K562 (cell line): ENCODE measurements around the gene ATP2A2. TPM values are rescaled to one million over a fixed set of nuclear protein-coding genes. Genes with fewer than 3 reads are reported as not detected.

Source experiments
- BRF2 ChIP-seq: IDR thresholded peaks from 3 replicates; pipeline ENCODE4 v1.6.1; 2011; ENCODE audit warnings: borderline replicate concordance, mild to moderate bottlenecking; ENCODE audit not compliant: insufficient read length, insufficient read depth
- DPF2 ChIP-seq: fragments of 450-650 bp; IDR thresholded peaks from 2 replicates; pipeline ENCODE4 v1.6.1; 2016
- EGR1 ChIP-seq: fragments of 450-650 bp; conservative IDR thresholded peaks from 2 replicates; pipeline ENCODE4 v1.6.1; 2017; ENCODE audit warnings: mild to moderate bottlenecking
- ETV6 ChIP-seq, 3 experiments: fragments of 150-350 bp in 1 of 3; sonication (generic) in 1 of 3; formaldehyde crosslinking in 1 of 3; IDR thresholded peaks; 2 replicates each; pipeline versions ENCODE4 v1.6.1 to v1.8.0; 2014 to 2022; ENCODE audit warnings: borderline replicate concordance in 2 of 3, low read depth in 2 of 3, antibody characterized with exemption in 1 of 3, low read length in 1 of 3, mild to moderate bottlenecking in 1 of 3, missing genetic modification reagents in 1 of 3
- FOXJ3 ChIP-seq: sonication (generic); formaldehyde crosslinking; IDR thresholded peaks from 2 replicates; pipeline ENCODE4 v1.4.0; 2020; ENCODE audit warnings: mild to moderate bottlenecking, missing genetic modification reagents
- JUNB ChIP-seq: fragments of 450-650 bp; formaldehyde crosslinking; conservative IDR thresholded peaks from 2 replicates; pipeline ENCODE4 v1.4.0; 2020; ENCODE audit warnings: mild to moderate bottlenecking
- PTBP1 ChIP-seq: fragments of 200-400 bp; formaldehyde crosslinking; IDR thresholded peaks from 2 replicates; pipeline ENCODE4 v1.6.1; 2017; ENCODE audit warnings: low read depth, low read length
- RERE ChIP-seq: sonication (generic); formaldehyde crosslinking; IDR thresholded peaks from 2 replicates; pipeline ENCODE4 v1.8.0; 2023; ENCODE audit warnings: missing genetic modification reagents, mild to moderate bottlenecking, borderline replicate concordance
- SMAD4 ChIP-seq: fragments of 250-450 bp; sonication (Bioruptor Pico); conservative IDR thresholded peaks from 2 replicates; pipeline ENCODE4 v1.8.0; 2021; ENCODE audit warnings: inconsistent platforms, mild to moderate bottlenecking, moderate library complexity
- TEAD1 ChIP-seq, 2 experiments: fragments of 450-650 bp in 1 of 2; sonication (generic) in 1 of 2; formaldehyde crosslinking; IDR thresholded peaks; 2 replicates each; pipeline versions ENCODE4 v1.4.0 to v1.8.0; 2020 to 2022; ENCODE audit warnings: mild to moderate bottlenecking in 2 of 2, missing genetic modification reagents in 1 of 2
- ZNF165 ChIP-seq: fragments of 250-450 bp; sonication (Bioruptor Pico); IDR thresholded peaks from 2 replicates; pipeline ENCODE4 v1.4.0; 2020; ENCODE audit warnings: borderline replicate concordance
- ZNF175 ChIP-seq: fragments of 200-800 bp; sonication (Bioruptor generic); IDR thresholded peaks from 2 replicates; pipeline ENCODE4 v1.6.1; 2016; ENCODE audit warnings: low read depth, mild to moderate bottlenecking, missing genetic modification characterization, missing compliant biosample characterization
- ZNF551 ChIP-seq: fragments of 250-450 bp; sonication (Bioruptor Pico); IDR thresholded peaks from 2 replicates; pipeline ENCODE4 v1.5.0; 2021; ENCODE audit warnings: mild to moderate bottlenecking, moderate library complexity
- polyA plus RNA-seq, 8 experiments: library from polyadenylated mRNA; depleted of rRNA in 4 of 8; stranded (reverse) in 5 of 8; unstranded in 3 of 8; fragments of >200 nt; fragmentation: Nextera tagmentation in 2 of 8; fragmentation: Illumina TruSeq in 1 of 8; extraction: Ambion mirVana in 2 of 8; extraction: Trizol in 1 of 8; gene quantifications; 2 replicates each; pipeline versions ENCODE4 v1.2.1 to v1.2.3, GENCODE V29; 2011 to 2014; ENCODE audit warnings: inconsistent platforms in 1 of 8, missing spikeins in 1 of 8
- total RNA-seq, 7 experiments: library from RNA; depleted of rRNA in 6 of 7; stranded (reverse); fragments of >200 nt in 6 of 7; fragmentation: Illumina TruSeq in 2 of 7; extraction: Trizol in 2 of 7; gene quantifications; 2 replicates each; pipeline versions ENCODE4 v1.2.1 to v1.2.3, GENCODE V29; 2011 to 2021; ENCODE audit warnings: low replicate concordance in 1 of 7
- TF ChIP-seq, protein P1 (sequence below): sonication (generic); formaldehyde crosslinking; IDR thresholded peaks from 2 replicates; pipeline ENCODE4 v1.8.1; 2023; ENCODE audit warnings: missing genetic modification reagents, mild to moderate bottlenecking, borderline replicate concordance

ATP2A2 gene
- total and polyA plus RNA-seq, 9 of the 15 experiments (the other 6 are each of a cell fraction or from before 2014, with no cell fraction given) = 5.2 to 205 (median 51.6) TPM

- TF ChIP-seq BRF2 = no peak
- TF ChIP-seq FOXJ3 = no peak
- TF ChIP-seq DPF2 = peak; percentile 70
- peak; percentile 27 to 75; a peak in 1 of 4 replicates for TF ChIP-seq TEAD1 (CRISPR knock-in tag; IDR thresholded peaks at IDR 0.05)
- no peak for TF ChIP-seq RERE
- no peak for TF ChIP-seq PTBP1
- TF ChIP-seq ZNF551 (CRISPR knock-in tag) = no peak
- TF ChIP-seq ETV6 (IDR thresholded peaks at IDR 0.05; ENCODE audit: borderline replicate concordance in 1 of 2, low read depth in 2 of 2, low read length in 1 of 2) = no peak
- TF ChIP-seq ETV6 (CRISPR knock-in tag; IDR thresholded peaks at IDR 0.05; ENCODE audit: borderline replicate concordance) = no peak
- TF ChIP-seq JUNB (CRISPR knock-in tag) = 0 out of 2 replicates have a peak, but pooled peaks have one; percentile 30
- no peak for TF ChIP-seq ZNF175 (CRISPR knock-in tag)
- TF ChIP-seq, protein P1, sequence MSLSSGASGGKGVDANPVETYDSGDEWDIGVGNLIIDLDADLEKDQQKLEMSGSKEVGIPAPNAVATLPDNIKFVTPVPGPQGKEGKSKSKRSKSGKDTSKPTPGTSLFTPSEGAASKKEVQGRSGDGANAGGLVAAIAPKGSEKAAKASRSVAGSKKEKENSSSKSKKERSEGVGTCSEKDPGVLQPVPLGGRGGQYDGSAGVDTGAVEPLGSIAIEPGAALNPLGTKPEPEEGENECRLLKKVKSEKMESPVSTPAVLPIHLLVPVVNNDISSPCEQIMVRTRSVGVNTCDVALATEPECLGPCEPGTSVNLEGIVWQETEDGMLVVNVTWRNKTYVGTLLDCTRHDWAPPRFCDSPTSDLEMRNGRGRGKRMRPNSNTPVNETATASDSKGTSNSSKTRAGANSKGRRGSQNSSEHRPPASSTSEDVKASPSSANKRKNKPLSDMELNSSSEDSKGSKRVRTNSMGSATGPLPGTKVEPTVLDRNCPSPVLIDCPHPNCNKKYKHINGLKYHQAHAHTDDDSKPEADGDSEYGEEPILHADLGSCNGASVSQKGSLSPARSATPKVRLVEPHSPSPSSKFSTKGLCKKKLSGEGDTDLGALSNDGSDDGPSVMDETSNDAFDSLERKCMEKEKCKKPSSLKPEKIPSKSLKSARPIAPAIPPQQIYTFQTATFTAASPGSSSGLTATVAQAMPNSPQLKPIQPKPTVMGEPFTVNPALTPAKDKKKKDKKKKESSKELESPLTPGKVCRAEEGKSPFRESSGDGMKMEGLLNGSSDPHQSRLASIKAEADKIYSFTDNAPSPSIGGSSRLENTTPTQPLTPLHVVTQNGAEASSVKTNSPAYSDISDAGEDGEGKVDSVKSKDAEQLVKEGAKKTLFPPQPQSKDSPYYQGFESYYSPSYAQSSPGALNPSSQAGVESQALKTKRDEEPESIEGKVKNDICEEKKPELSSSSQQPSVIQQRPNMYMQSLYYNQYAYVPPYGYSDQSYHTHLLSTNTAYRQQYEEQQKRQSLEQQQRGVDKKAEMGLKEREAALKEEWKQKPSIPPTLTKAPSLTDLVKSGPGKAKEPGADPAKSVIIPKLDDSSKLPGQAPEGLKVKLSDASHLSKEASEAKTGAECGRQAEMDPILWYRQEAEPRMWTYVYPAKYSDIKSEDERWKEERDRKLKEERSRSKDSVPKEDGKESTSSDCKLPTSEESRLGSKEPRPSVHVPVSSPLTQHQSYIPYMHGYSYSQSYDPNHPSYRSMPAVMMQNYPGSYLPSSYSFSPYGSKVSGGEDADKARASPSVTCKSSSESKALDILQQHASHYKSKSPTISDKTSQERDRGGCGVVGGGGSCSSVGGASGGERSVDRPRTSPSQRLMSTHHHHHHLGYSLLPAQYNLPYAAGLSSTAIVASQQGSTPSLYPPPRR = no peak
- TF ChIP-seq SMAD4 (CRISPR knock-in tag) = 0 out of 2 replicates have a peak, but pooled peaks have one; percentile 30
- no peak for TF ChIP-seq EGR1
- TF ChIP-seq ZNF165 (CRISPR knock-in tag) = no peak
Observed at GRCh38 chr12:110269622-110270124, 11.4 kb upstream of the ATP2A2 start (continued).
